Suprapubic skin (tissue), 4 donors: ENCODE measurements around the gene ATF6.

Source experiments
- CTCF ChIP-seq, 2 donors: fragments of 200-600 bp in 1 of 2; fragments of 450-650 bp in 1 of 2; sonication (generic) in 1 of 2; IDR thresholded peaks; one replicate each; pipeline ENCODE4 v1.5.1; 2016 to 2019; ENCODE audit warnings: antibody characterized with exemption in 2 of 2, mild to moderate bottlenecking in 1 of 2, moderate library complexity in 1 of 2
- EP300 ChIP-seq: sonication (generic); formaldehyde crosslinking; IDR thresholded peaks from one replicate; pipeline ENCODE4 v1.6.1; 2017; ENCODE audit warnings: antibody characterized with exemption
- POLR2A ChIP-seq, 2 donors: fragments of 450-650 bp; IDR thresholded peaks; one replicate each; pipeline ENCODE4 v1.6.1; 2017; ENCODE audit warnings: antibody characterized with exemption in 2 of 2, mild to moderate bottlenecking in 2 of 2, moderate library complexity in 2 of 2
- POLR2AphosphoS5 ChIP-seq, 3 donors: sonication (generic); formaldehyde crosslinking; IDR thresholded peaks; one replicate each; pipeline ENCODE4 v1.6.1; 2017; ENCODE audit warnings: antibody characterized with exemption in 3 of 3

GRCh38 chr1:161994175-161994668 is 228.1 kb downstream of the ATF6 start:
- TF ChIP-seq CTCF (IDR thresholded peaks at IDR 0.05) = no peak
- TF ChIP-seq POLR2A (IDR thresholded peaks at IDR 0.05) = no peak
- TF ChIP-seq EP300 = no peak
- TF ChIP-seq POLR2AphosphoS5 (IDR thresholded peaks at IDR 0.05) = no peak
